Measurements from ENCODE around the gene PNMA8C. TPM values are rescaled to one million over a fixed set of nuclear protein-coding genes. Genes with fewer than 3 reads are reported as not detected.
"Not testable (repeated sequence)": the region's sequence is repeated elsewhere in the genome, so short reads cannot be mapped to it uniquely, and the experiment has no call there.

PNMA8C gene
- total RNA-seq, 1 donor from 2014 or later: not detected

DNA sequence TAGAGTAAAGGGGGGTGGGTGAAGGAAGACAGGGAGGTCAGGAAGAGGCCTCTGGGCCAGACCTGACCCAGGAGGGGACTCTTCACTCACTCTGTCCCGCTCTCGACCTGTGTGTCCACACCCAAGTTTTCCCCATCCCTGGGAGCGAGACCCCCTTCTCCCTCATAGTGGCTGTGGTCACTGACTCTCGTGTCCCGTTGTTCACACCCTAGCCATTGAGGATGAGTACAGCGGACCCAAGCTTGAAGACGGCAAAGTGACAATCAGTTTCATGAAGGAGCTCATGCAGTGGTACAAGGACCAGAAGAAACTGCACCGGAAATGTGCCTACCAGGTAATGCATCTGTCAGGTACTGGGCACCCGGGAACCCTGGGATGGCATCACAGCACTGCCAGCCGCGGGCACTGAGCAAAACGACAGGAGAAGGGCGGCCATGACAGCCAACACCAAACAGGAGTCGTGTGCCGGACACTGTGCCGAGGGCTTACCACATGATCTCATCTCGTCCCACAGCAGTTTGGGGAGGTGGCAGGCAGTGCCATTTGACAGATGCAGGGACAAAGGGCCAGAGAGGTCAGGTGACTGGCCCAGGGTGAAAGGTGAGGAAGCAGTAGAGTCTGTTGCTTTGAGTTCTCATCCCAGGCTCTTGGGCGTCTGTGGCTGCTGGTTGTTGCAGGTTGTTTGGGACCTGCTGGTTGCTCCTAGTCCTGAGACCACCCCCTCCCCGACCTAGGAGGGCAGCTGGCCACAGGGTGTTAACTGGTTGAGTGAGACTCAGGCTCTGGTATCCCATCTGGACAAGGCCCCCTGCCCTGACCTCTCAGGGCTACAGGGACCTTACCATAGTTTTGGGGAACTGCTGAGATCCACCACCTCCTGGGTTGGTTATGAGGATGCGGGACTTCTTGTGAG, 52.2 kb downstream of the PNMA8C start:
- no peak for DNase-seq (ENCODE audit: low read depth)
- TF ChIP-seq, protein P1, sequence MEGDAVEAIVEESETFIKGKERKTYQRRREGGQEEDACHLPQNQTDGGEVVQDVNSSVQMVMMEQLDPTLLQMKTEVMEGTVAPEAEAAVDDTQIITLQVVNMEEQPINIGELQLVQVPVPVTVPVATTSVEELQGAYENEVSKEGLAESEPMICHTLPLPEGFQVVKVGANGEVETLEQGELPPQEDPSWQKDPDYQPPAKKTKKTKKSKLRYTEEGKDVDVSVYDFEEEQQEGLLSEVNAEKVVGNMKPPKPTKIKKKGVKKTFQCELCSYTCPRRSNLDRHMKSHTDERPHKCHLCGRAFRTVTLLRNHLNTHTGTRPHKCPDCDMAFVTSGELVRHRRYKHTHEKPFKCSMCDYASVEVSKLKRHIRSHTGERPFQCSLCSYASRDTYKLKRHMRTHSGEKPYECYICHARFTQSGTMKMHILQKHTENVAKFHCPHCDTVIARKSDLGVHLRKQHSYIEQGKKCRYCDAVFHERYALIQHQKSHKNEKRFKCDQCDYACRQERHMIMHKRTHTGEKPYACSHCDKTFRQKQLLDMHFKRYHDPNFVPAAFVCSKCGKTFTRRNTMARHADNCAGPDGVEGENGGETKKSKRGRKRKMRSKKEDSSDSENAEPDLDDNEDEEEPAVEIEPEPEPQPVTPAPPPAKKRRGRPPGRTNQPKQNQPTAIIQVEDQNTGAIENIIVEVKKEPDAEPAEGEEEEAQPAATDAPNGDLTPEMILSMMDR (conservative IDR thresholded peaks at IDR 0.05; ENCODE audit: low read depth, low read length): no peak
- H3K4me3 ChIP-seq (ENCODE audit: low read depth, low read length): no peak overlapping the region

DNA sequence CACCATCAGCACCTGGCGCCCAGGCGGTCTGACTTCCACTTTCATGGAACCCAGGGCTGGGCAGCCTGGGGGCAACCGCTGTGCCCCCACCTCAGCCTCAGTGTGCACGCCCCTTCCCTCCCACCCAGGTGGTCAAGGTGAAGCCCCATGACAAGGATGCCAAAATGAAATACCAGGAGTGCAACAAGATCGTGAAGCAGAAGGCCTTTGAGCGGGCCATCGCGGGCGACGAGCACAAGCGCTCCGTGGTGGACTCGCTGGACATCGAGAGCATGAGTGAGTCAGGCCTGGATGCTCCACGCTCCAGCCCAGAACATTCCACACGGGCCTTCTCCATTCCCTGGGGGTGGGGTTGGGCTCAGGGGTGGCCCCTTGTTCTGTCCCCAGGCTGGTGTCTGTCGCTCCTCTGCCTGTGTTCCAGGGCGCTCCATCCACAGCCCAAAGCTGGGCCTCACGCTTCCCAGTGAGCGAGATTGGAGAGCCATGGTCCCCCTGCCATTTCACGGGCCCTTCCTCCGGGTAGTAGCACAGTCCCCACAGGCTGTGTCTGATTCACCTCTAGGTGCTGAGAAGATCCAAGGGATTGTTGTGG, 53.2 kb downstream of the PNMA8C start:
- not testable (repeated sequence) for DNase-seq (ENCODE audit: low read depth)

More for the DNA sequence above, 53.2 kb downstream of the PNMA8C start:
- not testable (repeated sequence) for H3K4me3 ChIP-seq (ENCODE audit: low read depth, low read length)

Other genes starting within 250 kb of the PNMA8C start
- gene IGFL1, start 199.2 kb downstream of the PNMA8C start, total RNA-seq: not detected in 2 replicates
- gene HIF3A, start 131.9 kb downstream of the PNMA8C start, total RNA-seq: 0.23 TPM in 1 of 2 replicates, not detected in the other
- gene PPP5C, start 81.8 kb downstream of the PNMA8C start, total RNA-seq: 76.2 and 114 TPM in 2 replicates
- gene CCDC8, start 15.4 kb downstream of the PNMA8C start, total RNA-seq: 14.0 and 14.1 TPM in 2 replicates
- 4.3 and 7.4 TPM in 2 replicates for gene PNMA8A, start 42.6 kb upstream of the PNMA8C start, total RNA-seq
- gene PNMA8B, start 66.9 kb upstream of the PNMA8C start, total RNA-seq: 0.36 and 0.92 TPM in 2 replicates
- 181 and 304 TPM in 2 replicates for gene CALM3, start 172.4 kb upstream of the PNMA8C start, total RNA-seq
- 0.07 and 0.58 TPM in 2 replicates for gene PTGIR, start 196.2 kb upstream of the PNMA8C start, total RNA-seq
- gene GNG8, start 207.3 kb upstream of the PNMA8C start, total RNA-seq: not detected in 2 replicates
- gene DACT3, start 232.2 kb upstream of the PNMA8C start, total RNA-seq: not detected in 2 replicates

All from epithelial cell of proximal tubule (primary cell).